ENCODE measurements around the gene MACROH2A2.
"Not testable (repeated sequence)": the region's sequence is repeated elsewhere in the genome, so short reads cannot be mapped to it uniquely, and the experiment has no call there.

MACROH2A2 gene

DNA sequence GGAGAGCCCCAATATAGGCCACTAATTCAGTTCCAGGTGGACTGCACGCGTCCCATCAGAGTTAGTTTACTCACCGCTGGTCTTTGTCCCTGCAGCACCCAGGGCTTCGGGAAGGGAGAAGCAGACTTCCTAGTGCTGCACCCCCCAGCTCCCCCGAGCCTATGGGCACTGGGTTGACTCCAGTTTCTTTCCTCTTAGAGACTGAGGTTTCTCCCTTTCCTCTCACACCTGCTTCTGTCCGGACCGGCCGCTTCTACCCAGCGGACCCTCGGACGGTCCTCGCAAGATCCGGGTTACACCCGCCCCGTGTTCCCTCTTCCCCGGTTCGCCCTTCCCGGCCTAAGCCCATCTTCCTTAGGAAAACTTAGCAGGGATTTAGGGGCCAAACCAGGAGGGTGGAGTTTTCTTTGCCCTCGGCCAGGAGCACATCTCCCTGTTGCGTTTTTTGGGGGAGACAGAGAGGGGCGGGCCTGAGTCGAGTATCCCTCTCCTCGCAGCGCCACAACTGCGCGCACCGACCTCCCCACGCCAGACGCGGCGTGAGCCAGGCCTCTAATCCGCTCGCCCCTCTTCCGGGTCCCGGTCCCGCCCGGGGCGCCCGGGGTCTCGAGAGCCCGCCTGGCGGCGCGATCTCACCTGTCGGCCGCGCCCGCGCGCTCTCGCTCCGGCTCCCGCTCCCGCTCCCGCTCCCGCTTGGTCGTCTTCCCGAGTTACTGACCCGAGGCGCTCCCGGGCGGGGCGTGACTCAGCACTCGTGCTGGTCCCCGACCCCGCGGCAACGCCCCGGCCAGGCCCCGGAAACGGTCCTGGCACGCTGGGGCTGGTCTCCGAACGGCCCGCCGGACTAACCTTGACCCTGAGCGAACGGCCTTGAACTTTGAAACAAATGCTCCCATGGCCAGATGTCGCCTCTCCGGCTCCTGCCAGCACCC, 79.7 kb downstream of the MACROH2A2 start, which contains the start of gene AIFM2:
TSS of gene AIFM2 (minus strand) at position 728 of the 932 bp plus-strand sequence. CDS start 8,741 bp downstream, outside the sequence.
- no peak for DNase-seq

- no peak for DNase-seq
Observed at GRCh38 chr10:70135046-70135445, 82.4 kb downstream of the MACROH2A2 start.

- no peak for DNase-seq
Observed at GRCh38 chr10:70135684-70136083, 83.0 kb downstream of the MACROH2A2 start.

DNA sequence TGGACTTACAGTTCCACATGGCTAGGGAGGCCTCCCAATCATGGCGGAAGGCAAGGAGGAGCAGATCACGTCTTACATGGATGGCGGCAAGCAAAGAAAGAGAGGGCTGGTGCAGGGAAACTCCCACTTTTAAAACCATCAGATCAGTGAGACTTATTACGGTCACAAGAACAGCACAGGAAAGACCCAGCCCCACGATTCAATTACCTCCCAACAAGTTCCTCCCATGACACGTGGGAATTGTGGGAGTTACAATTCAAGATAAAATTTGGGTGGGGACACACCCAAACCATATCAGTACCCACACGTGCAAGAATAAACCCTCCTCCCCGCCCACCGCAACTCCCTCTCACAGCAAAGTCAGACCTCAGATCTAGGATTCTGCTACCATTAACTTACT, 84.5 kb downstream of the MACROH2A2 start:
- DNase-seq = no peak

DNA sequence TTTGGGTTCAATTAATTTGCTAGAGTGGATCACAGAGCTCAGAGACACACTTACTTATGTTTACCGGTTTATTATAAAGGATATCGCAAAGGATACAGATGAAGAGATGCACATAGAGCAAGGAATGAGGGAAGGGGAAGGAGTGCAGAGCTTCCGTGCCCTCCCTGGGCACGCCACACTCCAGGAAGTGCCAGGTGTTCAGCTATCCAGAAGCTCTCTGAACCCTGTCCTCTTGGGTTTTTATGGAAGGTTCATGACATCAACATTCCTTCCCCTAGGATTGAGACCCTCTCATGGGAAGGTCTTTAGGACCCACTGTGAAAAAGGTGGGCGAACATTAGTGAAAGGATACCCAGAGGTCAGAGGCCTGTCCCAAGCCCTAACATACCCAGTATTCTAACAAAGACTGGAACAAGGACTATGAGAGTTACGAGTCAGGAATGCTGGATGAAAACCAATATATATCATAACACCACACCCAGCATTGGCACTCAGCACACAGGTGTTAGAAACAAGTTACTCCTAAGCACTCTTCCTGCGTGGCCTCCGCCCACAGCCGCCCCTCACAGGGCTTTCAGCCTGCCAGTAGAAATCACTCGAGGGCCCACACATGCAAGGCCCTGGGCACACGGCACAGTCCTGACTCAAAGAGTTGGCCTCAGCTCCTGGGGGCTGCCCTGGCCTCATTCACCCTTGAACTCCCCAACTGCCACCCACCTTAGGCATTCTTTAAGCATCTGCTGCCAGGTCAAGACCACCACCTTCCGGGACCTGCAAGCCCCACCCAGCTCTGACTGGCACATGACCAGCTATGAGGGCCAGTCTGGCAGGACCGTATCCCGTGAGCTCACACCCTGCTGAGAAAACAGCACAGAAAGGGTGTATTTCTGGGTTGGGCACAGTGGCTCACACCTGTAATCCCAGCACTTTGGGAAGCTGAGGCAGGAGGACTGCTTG, 85.6 kb downstream of the MACROH2A2 start:
- no peak for DNase-seq

DNA sequence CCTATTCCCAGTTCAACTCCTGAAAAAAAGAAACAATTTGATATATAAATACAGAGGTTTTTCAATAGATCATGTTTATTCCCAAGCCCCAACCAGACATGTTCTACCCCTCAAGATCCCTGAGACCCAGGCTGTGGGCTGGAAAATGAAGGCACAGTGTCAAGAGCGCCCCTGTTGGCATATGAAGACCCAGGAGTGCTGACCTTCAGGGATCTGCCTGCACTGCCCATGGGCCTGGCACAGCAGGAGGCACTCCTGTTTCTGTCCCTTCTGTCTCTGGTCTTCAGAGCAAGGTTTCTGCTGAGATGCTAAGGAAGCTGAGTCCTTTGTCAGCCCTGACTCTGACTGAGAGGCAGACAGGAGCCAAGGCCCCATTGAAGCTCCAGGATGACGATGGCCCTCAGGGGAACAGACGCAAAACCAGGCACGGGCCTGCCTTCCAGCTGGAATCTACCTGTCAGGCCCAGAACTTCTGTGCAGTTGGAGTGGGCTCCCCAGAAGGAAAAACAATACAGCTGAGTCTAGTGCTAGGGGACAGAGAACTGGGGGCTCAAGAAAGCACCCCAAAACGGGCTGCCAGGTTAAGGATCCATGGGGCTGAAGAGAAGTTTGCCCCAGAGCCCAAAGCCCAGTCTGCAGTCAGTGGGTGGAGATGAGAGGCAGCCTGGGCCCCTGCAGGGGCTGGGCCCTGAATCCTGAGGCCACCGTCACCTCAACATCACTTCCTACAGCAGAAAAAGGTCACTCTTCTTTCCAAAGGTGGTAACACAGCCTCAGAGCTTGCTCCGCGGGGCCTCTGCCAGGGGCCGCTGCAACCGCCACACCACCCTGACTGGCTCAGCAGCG, 86.7 kb downstream of the MACROH2A2 start:
- DNase-seq = no peak

- DNase-seq = no peak
Observed at GRCh38 chr10:70139997-70140250, 87.3 kb downstream of the MACROH2A2 start.

GRCh38 chr10:70140297-70140696, 87.7 kb downstream of the MACROH2A2 start:
- DNase-seq = no peak

DNA sequence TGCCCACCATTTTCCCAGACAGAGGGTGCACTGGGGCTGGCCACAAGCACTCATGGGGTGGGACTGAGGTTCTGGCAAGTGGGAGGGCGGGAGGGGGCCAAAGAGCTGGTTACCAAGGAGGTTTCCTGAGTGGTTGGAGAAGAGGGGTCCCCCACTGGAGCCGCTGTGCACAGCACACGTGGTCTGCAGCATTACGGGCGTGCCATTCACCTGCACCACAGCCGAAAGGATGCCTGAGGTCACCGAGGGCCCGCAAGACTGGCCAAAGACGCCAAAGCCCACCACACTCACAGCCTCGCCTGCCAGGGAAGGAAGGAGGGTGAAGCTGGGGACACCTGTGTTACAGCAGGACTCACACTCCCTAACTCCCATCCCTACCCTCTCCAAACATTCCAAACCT, 89.9 kb downstream of the MACROH2A2 start:
- DNase-seq = no peak

GRCh38 chr10:70144372-70145110, 91.9 kb downstream of the MACROH2A2 start:
- DNase-seq = no peak

DNA sequence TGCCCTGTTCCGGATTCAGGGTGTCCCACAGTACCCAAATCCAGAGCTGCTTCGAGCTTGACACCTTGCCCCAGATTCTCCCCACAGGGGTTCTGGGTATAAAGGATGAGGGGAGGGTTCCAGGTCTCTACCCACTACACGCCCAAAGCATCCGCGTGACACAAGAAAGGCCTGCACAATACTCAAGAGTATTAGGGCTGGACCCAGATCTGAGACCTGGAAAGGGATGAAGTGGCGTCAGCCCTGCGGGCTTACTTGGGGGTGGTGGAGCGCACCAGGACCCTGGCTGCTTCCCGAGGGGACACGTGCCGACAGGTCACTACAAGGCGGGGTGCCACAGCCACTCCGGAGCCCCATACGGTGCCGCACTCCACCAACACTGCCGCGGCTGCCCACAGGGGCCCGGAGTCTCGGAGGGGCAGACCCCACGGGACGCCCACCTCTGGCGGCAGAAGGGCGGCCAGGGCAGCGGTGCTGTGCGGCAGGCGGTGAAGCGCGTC, 92.6 kb downstream of the MACROH2A2 start:
- DNase-seq = no peak

DNA sequence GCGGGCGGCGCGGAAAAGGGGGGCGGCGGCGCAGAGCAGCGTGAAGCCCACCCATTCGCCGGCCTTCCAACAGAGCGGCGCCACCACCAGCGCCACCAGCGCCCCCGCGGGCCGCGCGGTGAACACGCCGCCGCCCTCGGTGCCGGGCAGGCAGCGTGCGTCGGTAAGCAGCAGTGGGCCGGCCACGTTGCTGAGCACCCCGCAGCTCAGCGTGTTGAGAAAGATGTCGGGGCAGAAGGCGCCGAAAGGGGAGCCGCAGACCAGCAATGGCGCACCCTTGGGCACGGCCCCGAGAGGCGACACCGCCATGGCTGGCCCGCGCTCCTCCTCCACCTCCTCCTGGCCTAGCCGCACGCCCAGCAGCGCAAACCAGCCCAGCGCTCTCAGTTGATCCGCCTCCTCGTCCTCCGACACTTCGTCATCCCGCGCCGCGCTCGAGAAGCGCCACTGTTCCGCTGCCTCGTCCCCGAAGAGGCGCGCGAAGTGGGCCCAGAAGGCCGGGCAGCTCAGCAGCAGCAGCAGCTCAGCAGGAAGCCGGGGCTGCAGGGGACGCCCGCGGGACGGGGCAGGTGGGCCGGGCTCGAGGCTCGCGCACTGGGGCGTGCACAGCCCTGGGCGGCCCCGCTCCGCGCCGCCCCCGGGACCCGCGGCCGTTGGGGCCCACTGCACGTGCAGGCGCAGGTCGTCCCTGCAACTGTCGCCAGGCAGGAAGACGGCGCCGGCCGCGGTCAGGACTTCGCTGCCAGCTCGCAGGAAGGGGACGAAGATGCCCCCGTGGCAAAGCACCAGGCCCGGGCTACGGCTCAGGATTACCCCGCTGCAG, 93.2 kb downstream of the MACROH2A2 start:
- DNase-seq = peak in 1 of 2 experiments; percentile 39

GRCh38 chr10:70146489-70147258, 94.0 kb downstream of the MACROH2A2 start, which contains the start of gene TYSND1:
Gene TYSND1 (minus strand): TSS chr10:70146700. CDS start chr10:70146586, 114 bp downstream.
- DNase-seq = peak; percentile 91 to 96

DNA sequence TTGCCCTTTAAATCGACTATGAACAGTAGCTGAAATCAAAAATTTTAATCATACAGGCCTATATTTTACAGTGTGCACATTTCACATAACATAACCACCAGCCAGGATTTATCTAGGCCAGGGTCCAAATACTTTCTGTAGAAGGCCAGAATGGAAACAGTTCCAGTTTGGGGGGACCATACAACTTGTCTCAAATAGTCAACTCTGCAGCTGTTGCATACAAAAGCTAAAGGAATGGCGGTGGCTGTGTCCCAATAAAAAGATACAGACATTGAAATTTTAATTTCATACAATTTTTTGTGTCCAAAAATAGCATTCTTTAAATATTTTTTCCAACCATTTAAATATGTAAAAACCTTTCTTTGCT, 94.6 kb downstream of the MACROH2A2 start:
- DNase-seq = no peak

DNA sequence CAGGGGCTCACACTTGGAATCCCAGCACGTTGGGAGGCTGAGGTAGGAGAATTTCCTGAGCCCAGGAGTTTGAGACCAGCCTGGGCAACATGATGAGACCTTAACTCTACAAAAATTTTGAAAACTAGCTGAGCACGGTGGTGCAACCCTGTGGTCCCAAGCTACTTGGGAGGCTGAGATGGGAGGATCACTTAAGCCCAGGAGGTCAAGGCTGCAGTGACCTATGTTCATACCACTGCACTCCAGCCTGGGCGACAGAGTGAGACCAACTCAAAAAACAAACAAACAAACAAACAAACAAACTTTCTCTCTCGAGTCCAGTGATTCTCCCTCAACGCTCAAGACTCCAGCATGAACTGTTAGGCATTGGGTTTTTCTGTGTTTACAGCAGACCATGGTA, 95.9 kb downstream of the MACROH2A2 start:
- DNase-seq = no peak

DNA sequence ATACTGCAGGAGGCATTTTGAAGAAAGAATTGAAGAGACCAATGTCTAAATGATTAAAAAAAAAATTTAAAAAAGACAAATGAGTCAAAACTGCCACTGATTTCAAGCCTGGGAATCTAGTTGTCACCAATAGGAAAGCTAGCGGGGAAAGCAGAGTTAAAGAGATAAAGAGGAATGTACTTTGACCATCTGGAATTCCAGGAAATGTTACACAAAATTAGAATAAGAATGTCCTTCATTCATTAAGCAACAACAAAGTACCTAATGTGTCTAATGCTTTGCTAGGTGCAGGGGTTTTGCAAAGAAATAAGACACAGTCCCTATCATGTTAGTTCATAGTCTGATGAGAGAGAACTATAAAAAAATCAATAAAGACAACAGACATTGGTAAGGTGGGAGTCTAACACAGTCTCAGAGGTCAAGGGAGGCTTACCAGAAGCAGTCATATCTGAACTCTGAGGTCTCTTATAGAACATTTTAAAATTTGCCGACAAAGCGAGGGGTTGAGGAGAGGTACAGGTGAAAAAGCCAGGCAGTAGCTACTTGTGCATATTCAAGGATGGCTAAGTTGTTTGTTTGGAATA, 102.7 kb downstream of the MACROH2A2 start:
- DNase-seq = no peak

GRCh38 chr10:70158113-70158512, 105.5 kb downstream of the MACROH2A2 start:
- no peak for DNase-seq

DNA sequence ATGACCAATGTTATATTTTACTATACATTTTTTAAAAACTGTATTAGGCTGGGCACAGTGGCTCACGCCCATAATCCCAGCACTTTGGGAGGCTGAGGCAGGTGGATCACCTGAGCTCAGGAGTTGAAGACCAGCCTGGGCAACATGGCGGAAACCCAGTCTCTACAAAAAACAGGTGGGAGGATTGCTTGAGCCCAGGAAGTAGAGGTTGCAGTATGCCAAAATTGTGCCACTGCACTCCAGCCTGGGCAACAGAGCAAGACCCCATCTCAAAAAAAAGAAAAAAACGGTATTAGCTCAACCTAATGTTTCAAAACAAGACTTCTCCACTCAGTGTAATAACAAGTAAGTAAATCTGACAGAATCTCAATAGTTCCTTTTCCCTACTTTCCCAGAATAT, 106.7 kb downstream of the MACROH2A2 start:
- not testable (repeated sequence) for DNase-seq

GRCh38 chr10:70160798-70161197, 108.2 kb downstream of the MACROH2A2 start:
- no peak for DNase-seq

Measured in NCI-H446 (cell line).